Stimulated activated CD8-positive, alpha-beta memory T cell treated with anti-CD3 and anti-CD28 coated beads, Interleukin-7, amount 100 ng/mL, for 24 hours (primary cell): ENCODE results near the gene PLEKHA6.

Source experiments
- DNase-seq: peaks from one replicate; pipeline ENCODE4 v3.0.0-alpha.2; 2020; ENCODE audit warnings: low read depth

The PLEKHA6 gene

DNA sequence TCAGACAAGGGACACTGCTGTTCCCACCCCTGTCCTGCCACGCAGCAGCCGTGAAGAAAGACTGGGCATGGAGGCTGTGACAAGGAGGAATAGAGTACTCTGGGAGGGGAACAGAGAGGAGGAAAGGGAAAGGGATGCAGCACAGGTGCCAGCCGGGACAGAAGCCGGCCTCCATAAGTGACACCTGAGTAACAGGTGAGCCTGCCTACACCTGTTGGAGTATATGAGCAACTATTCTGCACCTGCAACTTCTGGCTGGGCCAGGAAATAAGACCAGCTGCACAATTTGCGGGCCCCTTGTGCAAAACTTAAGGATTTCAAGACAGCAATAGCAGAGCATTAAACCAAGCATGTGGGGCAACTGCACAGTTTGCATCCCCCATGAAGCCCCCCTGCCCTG, 73.4 kb downstream of the PLEKHA6 start:
- DNase-seq, result no peak

DNA sequence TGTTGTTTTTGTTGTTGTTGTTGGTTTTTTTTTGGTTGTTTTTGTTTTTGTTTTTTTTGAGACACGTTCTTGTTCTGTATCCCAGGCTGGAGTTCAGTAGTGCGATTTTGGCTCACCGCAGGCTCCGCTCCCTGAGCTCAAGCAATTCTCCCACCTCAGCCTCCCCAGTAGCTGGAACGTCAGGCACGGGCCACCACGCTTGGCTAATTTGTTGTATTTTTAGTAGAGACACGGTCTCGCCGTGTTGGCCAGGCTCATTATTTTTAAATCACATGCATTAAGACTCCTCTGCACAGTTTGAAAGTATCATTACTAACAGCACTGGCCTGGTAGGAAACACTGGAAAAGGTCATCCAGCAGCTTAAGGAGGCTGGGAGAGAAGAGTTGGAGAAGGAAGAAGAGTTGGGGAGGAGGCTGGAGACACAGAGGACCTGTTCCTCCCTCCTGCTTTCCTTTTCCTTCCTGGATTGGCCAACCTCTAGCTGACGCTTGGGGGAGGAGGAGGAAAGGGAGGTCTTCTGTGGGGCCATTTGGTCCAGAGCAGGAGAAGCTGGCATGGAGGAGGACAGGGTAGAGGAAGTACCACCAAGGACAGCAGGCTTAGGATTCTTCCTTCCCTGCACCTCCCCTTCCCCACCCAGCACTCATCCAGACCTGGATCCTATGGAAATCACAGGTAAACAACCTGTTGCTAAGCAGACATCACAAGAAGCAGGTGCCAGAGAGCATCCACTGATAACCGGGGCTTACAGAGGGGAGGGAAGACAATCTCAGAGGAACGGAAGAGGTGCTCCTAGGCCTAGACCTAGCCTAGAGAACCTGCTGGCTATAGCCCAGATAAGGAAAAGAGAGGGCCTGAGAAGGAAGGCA, 74.1 kb downstream of the PLEKHA6 start:
- DNase-seq, result no peak

GRCh38 chr1:204284929-204285328, 74.8 kb downstream of the PLEKHA6 start:
- no peak for DNase-seq

- no peak for DNase-seq
Measured at GRCh38 chr1:204283711-204284651, 75.7 kb downstream of the PLEKHA6 start.

GRCh38 chr1:204282761-204283221, 76.9 kb downstream of the PLEKHA6 start:
- no peak for DNase-seq

DNA sequence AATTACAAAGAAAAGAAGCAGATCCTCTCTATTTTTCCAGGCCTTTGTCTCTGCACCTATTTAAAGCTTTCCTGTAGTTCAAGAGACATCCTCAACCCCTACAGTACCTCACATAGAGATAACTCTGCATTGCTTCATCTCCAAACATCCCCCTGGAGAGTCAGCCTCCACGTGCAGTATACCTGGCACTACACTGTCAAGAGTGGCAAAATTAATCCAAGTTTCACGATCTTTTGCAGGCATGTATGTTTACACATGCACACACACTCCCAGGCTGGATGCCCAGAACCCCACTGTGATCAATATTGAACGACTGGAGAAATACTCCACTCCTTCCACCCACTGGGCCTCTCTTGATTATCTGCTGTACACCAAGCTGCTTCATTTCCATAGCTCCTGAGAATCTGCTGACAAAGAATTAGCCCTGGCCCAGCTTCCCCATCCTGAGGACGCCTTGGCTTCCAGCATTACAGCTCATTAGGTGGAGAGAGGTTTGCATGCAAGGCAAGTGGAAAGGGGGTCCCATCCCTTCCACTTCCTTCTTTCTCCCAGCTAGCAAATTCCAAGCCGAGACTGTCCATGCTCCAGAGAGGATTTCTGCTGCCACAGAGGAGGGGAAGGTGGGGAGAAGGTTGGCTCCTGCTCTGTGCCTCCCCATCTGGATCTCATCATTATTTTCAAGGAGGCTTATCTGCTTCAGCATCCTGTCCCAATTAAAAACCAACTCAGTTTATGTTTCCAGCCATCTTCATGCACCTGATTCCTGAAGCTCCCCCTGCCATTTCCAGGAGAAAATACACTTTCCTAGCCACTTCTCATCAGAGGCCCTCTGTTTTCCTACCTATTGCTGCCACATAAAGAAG, 79.4 kb downstream of the PLEKHA6 start:
- DNase-seq, result no peak

- no peak for DNase-seq
Measured at GRCh38 chr1:204278958-204279357, 80.8 kb downstream of the PLEKHA6 start.

DNA sequence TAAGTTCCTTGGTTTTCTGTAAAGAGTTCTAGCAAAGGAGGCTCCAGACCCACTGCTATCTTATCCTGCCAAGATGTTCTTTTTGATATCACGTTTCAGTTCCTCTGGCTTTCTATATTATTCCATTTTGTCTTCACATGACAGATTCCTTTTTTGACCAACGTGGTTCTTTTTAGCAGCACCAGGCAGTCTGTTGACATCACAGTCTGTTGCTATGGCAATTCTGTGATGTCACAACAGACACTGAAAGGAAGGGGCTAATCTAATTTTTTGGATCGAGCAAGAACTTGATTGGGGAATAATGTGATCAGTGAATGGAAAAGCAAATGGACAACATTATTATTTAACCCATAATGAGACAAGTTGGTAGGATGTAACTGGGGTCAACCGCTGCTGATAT, 81.5 kb downstream of the PLEKHA6 start:
- no peak for DNase-seq

DNA sequence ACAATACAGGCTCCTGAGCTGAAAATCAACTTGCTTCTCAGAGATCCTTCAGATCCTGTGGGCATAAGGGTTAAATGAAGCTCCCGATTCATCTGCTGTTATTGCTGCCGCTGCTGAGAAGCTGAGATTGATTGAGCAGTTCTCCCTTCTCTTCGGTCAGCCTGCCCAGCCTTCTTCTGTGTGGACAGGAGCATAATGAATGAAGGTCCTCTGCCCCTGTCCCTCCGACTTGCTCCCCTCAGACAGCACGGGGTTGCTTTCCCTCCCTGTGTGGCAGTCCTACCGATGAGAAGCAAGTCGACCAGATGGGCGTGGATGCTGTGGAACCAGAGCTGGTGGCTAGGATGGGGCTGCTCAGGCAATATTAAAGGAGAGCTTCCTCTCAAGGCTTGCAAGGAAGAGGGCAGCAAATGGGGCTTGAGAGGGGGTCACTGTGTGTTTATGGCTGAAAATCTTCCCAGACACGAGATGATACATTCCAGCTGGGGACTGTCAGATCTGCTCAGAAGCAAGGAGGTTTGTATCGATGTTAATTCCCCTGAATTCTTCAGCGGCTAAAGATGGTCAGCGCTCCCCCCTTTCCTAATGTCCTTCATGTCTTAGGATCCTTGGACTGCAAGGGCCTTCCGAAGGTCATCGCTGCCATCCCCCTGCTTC, 82.0 kb downstream of the PLEKHA6 start:
- no peak for DNase-seq

GRCh38 chr1:204275695-204276370, 83.9 kb downstream of the PLEKHA6 start:
- DNase-seq, result no peak

DNA sequence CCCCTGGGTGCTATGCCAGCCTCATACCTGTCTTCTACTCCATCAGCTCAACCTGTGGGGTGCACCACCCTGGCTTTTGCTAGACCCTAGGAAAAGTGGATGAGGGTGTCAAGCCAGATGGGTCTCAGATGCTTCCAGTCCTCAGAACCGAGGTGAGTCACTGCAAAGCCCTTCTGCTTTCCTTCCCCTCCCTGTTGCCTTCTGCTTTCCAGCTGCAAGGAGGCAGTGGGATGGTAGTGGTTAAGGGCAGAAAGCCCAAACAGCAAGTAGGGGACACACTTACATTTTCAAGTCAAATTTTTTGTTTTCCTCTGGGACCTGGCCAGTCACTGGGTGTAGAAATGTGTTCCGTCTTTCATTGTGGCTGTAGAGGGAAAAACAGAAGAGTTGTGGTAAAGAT, 85.3 kb downstream of the PLEKHA6 start:
- DNase-seq, result no peak

- no peak for DNase-seq
Measured at GRCh38 chr1:204272505-204272904, 87.2 kb downstream of the PLEKHA6 start.

GRCh38 chr1:204271970-204272369, 87.8 kb downstream of the PLEKHA6 start:
- no peak for DNase-seq

DNA sequence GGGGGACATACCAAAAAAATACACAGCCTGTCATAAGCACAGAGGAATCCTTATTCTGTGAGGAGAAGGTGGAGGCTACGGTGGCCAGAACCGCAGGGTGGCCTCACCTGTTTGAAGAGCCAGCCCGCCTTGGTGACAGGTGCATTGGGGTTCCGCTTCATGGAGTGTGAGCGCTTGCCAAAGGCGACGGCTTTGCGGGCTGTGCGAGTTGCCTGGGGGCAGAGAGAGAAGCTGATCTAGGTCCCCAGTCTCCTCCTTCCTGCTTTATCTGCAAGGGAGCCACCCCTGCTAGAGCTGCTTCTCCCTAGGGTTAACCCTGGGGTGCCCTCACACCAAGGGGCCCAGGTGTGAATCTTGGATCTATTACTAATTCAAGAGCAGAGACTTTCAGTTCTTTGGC, 91.6 kb downstream of the PLEKHA6 start:
- no peak for DNase-seq

DNA sequence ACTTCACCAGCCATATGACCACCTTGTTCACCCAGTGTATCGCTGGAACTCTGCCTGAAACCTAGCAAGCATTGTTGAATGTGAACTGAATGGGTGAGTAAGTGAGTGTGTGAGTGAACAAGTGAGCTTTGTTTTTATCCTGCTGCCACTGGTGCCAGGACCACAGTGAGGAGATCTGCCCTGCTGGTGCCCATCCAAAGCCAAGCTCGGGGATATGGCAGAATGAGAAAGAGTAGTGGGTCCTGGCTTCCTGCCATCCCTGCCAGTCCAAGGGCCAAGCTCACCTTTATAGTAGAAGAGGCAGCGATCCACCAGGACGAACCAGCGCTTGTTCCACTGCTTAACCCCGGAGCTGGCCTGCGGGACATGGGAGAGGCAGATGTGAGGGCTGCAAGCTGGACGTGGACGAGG, 92.5 kb downstream of the PLEKHA6 start:
- DNase-seq, result no peak

DNA sequence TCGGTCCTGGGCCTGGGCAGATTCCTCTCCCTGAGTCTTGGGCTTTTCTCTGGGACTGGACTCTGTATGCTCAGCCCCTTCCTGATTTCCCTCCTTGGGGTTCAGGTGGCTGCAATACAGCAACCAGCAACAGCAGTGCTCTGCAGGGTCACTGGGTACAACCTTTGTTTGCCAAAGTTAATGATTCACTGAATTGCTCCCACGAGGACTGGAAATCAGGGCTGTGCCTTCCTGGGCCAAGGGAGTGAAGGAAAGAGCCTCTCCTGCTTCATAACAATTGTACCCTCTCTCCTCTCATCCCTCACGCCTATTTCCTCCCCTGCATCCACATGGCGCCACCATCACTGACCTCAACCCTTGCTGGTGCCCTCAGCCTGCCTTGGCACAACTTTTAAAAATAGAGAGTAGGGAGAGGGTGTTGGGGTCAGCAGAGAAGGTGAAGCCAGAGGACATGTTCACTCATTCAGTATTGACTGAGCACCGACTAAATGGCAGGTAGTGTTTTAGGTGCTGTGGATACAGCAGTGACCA, 93.2 kb downstream of the PLEKHA6 start:
- DNase-seq, result no peak

GRCh38 chr1:204265665-204266064, 94.1 kb downstream of the PLEKHA6 start:
- no peak for DNase-seq

GRCh38 chr1:204264805-204265204, 94.9 kb downstream of the PLEKHA6 start:
- no peak for DNase-seq

GRCh38 chr1:204263254-204263910, 96.3 kb downstream of the PLEKHA6 start:
- no peak for DNase-seq
